K562 (cell line): ENCODE data around the gene IMP4. TPM values are rescaled to one million over a fixed set of nuclear protein-coding genes. Genes with fewer than 3 reads are reported as not detected.

ENCODE experiments used
- ATAC-seq: fragments of 200-7000 bp; cut with Tn5 transposase; 3 replicates; pipeline ENCODE4 v1.9.1; 2020; ENCODE audit warnings: moderate library complexity
- BruUV-seq: library from RNA; stranded (reverse); fragments of 400-500 nt; replicated peaks from 2 replicates; lab custom pipeline; 2021; lab: Mats Ljungman, UMichigan
- CTCF ChIA-PET: fragments of 300-600 bp; formaldehyde crosslinking; extraction: SDS; loops from one replicate; lab custom pipeline; 2021; ENCODE audit warnings: low intra/inter-chr PET ratio; lab: Yijun Ruan, JAX
- POLR2A ChIA-PET: fragments of 300-600, 350-650 bp; sonication (Branson Sonifier 250); formaldehyde crosslinking; extraction: SDS; loops from one replicate; lab custom pipeline; 2021; ENCODE audit warnings: antibody characterized with exemption, inconsistent platforms; lab: Yijun Ruan, JAX
- DNase-seq, 4 experiments: peaks; one replicate each; pipeline versions ENCODE4 v3.0.0 to v3.0.0-alpha.2; 2011 to 2018; ENCODE audit warnings: low spot score in 3 of 4, mixed read lengths in 3 of 4; ENCODE audit errors: extremely low read depth in 1 of 4
- FAIRE-seq: peaks from 2 replicates; lab custom pipeline; 2011; peaks lifted over from hg19 to GRCh38; lab: Jason Lieb, UNC
- H2AFZ ChIP-seq: 2 replicates; pipeline ENCODE4 v1.6.0; 2011; ENCODE audit warnings: low read depth, low read length, control low read depth, inconsistent platforms
- H3K27ac ChIP-seq: fragments of 200-600 bp; 3 replicates; pipeline ENCODE4 v1.8.0; 2011; ENCODE audit warnings: low read depth, mild to moderate bottlenecking, control low read depth, inconsistent platforms, low read length, moderate library complexity, mixed read lengths; ENCODE audit errors: extremely low read depth
- H3K27me3 ChIP-seq, 2 experiments: fragments of 300-600 bp in 1 of 2; 2 replicates in 1 of 2; 3 replicates in 1 of 2; pipeline versions ENCODE4 v1.6.0 to v1.8.0; 2011; ENCODE audit warnings: inconsistent platforms in 2 of 2, low read length in 2 of 2, mild to moderate bottlenecking in 1 of 2, mixed read lengths in 1 of 2, moderate library complexity in 1 of 2; ENCODE audit not compliant: control insufficient read depth in 2 of 2, insufficient read depth in 2 of 2
- H3K36me3 ChIP-seq: fragments of 300-600 bp; 3 replicates; pipeline ENCODE4 v1.8.0; 2011; ENCODE audit warnings: mild to moderate bottlenecking, low read length, inconsistent platforms; ENCODE audit not compliant: control insufficient read depth, insufficient read depth
- H3K4me1 ChIP-seq, 2 experiments: fragments of 200-600 bp in 1 of 2; replicated peaks in 1 of 2; 2 replicates in 1 of 2; 3 replicates in 1 of 2; pipeline versions ENCODE4 v1.5.1 to v1.8.0; 2011; ENCODE audit warnings: inconsistent platforms in 2 of 2, low read length in 2 of 2, mild to moderate bottlenecking in 1 of 2, mixed read lengths in 1 of 2, moderate library complexity in 1 of 2; ENCODE audit not compliant: control insufficient read depth in 2 of 2, insufficient read depth in 2 of 2
- H3K4me2 ChIP-seq: 2 replicates; pipeline ENCODE4 v1.6.1; 2011; ENCODE audit warnings: low read length, control low read depth, inconsistent platforms, mixed read lengths; ENCODE audit not compliant: insufficient read depth
- H3K4me3 ChIP-seq: fragments of 200-600 bp; sonication (generic), shearing (Covaris generic); 2 replicates; pipeline ENCODE4 v1.5.1; 2016; ENCODE audit warnings: control low read depth, inconsistent platforms
- H3K79me2 ChIP-seq: fragments of 200-600 bp; 3 replicates; pipeline ENCODE4 v1.8.0; 2011; ENCODE audit warnings: low read length, inconsistent platforms; ENCODE audit not compliant: control insufficient read depth, insufficient read depth
- H3K9ac ChIP-seq, 2 experiments: 2 replicates each; pipeline versions ENCODE4 v1.6.0 to v1.6.1; 2011; ENCODE audit warnings: low read depth in 2 of 2, low read length in 2 of 2, control low read depth in 1 of 2, inconsistent platforms in 1 of 2, mild to moderate bottlenecking in 1 of 2, mixed read lengths in 1 of 2; ENCODE audit not compliant: insufficient read depth in 1 of 2
- H3K9me1 ChIP-seq: one replicate; pipeline ENCODE4 v1.6.0; 2011; ENCODE audit warnings: inconsistent platforms, mild to moderate bottlenecking, low read length, moderate library complexity; ENCODE audit not compliant: control insufficient read depth, insufficient read depth
- H3K9me3 ChIP-seq: replicated peaks from 2 replicates; pipeline ENCODE4 v1.5.1; 2011; ENCODE audit warnings: low read depth, low read length, inconsistent platforms; ENCODE audit not compliant: control insufficient read depth, insufficient read depth
- H4K20me1 ChIP-seq: replicated peaks from 2 replicates; pipeline ENCODE4 v1.6.1; 2011; ENCODE audit warnings: low read length, inconsistent platforms, mixed read lengths; ENCODE audit not compliant: control insufficient read depth, insufficient read depth
- MLLT1 ChIP-seq, 2 experiments: fragments of 450-650 bp; IDR thresholded peaks; 2 replicates each; pipeline ENCODE4 v1.6.1; 2016
- SLC30A9 ChIP-seq: fragments of 250-450 bp; sonication (Bioruptor Pico); IDR thresholded peaks from 2 replicates; pipeline ENCODE4 v1.8.0; 2022; ENCODE audit warnings: mild to moderate bottlenecking, moderate library complexity
- ZNF316 ChIP-seq: fragments of 450-650 bp; IDR thresholded peaks from 2 replicates; pipeline ENCODE4 v1.6.1; 2016
- ZNF592 ChIP-seq: fragments of 450-650 bp; IDR thresholded peaks from 2 replicates; pipeline ENCODE4 v1.6.1; 2017; ENCODE audit warnings: antibody characterized with exemption, mild to moderate bottlenecking
- WGBS: fragments of 100-300 bp; shearing (Covaris generic); methylation state at CpG from one replicate; pipeline ENCODE4 v1.1.6; 2016; ENCODE audit warnings: low coverage, mixed read lengths; ENCODE audit not compliant: insufficient coverage; ENCODE audit errors: missing lambda C conversion rate; 5-methylcytosine and 5-hydroxymethylcytosine counted together
- in situ Hi-C: fragments of 300-500 bp; cut with MboI; formaldehyde crosslinking; loops from 4 replicates; pipeline ENCODE4 v1.15.0; 2018; ENCODE audit warnings: inconsistent platforms, mixed read lengths
- intact Hi-C: fragments of 100-400 bp; cut with micrococcal nuclease; formaldehyde crosslinking; loops from 2 replicates; pipeline ENCODE4 v1.14.2; 2022
- polyA plus RNA-seq, 8 experiments: library from polyadenylated mRNA; depleted of rRNA in 4 of 8; stranded (reverse) in 5 of 8; unstranded in 3 of 8; fragments of >200 nt; fragmentation: Nextera tagmentation in 2 of 8; fragmentation: Illumina TruSeq in 1 of 8; extraction: Ambion mirVana in 2 of 8; extraction: Trizol in 1 of 8; gene quantifications; 2 replicates each; pipeline versions ENCODE4 v1.2.1 to v1.2.3, GENCODE V29; 2011 to 2014; ENCODE audit warnings: inconsistent platforms in 1 of 8, missing spikeins in 1 of 8
- total RNA-seq, 7 experiments: library from RNA; depleted of rRNA in 6 of 7; stranded (reverse); fragments of >200 nt in 6 of 7; fragmentation: Illumina TruSeq in 2 of 7; extraction: Trizol in 2 of 7; gene quantifications; 2 replicates each; pipeline versions ENCODE4 v1.2.1 to v1.2.3, GENCODE V29; 2011 to 2021; ENCODE audit warnings: low replicate concordance in 1 of 7
- TF ChIP-seq, protein P1 (sequence below): sonication (generic); formaldehyde crosslinking; IDR thresholded peaks from 2 replicates; pipeline ENCODE4 v1.8.0; 2023; ENCODE audit warnings: missing genetic modification reagents, mild to moderate bottlenecking, borderline replicate concordance

IMP4 gene
- total and polyA plus RNA-seq, 9 of the 15 experiments (the other 6 are each of a cell fraction or from before 2014, with no cell fraction given): 35.4 to 209 (median 100.0) TPM

DNA sequence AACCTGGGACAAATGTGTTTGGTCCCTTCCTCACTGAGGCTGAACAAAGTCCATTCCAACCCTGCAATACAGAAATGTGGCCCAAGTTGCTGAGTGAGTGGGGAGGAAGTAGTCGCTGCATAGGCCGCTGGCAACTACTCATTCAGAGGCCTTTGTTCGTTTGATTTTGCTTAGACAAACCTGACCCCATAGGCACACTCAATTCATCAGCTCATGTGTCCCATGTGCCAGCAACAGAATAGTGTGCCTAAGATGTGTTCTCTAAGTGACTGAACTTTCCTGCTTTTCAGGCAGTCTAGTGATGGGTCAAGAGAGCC lies 36.2 kb downstream of the IMP4 start (continued):
- TF ChIP-seq ZNF592 (peak; percentile 34; the same call in 1 of the 2 replicates), ZNF316 (no peak)

- peaks cover 12% of the 10 kb centered on the region; the same call in 2 of the 3 replicates for H3K36me3 ChIP-seq
- H3K9me1 ChIP-seq: no peaks in the 10 kb centered on the region
- H3K27ac ChIP-seq: peak overlapping the region; percentile 81
- peak overlapping the region; percentile 69 for H2AFZ ChIP-seq
- CTCF ChIA-PET: no interaction called here
- H3K4me2 ChIP-seq: peak overlapping the region; percentile 72
- H3K9me3 ChIP-seq: peaks cover 2% of the 10 kb centered on the region; the same call in 1 of the 2 replicates
- WGBS: 33% methylated on average over 9 of the region's 11 CpGs
- ATAC-seq (peak; percentile 89), FAIRE-seq (peak; percentile 88), DNase-seq (peak; percentile 55 to 87 (median 72))
- H3K79me2 ChIP-seq: no peaks in the 10 kb centered on the region; the same call in 2 of the 3 replicates
- H3K9ac ChIP-seq: peak overlapping the region; percentile 46 to 81
- no TSS peak for BruUV-seq
- H3K27me3 ChIP-seq: no peaks in the 10 kb centered on the region
- no peaks in the 10 kb centered on the region for H4K20me1 ChIP-seq
- peaks cover 19 to 46% of the 10 kb centered on the region in 2 experiments for H3K4me1 ChIP-seq
- no peak overlapping the region for H3K4me3 ChIP-seq
- in situ Hi-C loops: loop anchor here (25.0 kb wide), 1 partner anchor 207 kb away; the partner anchor contains the start of gene CFC1
- POLR2A ChIA-PET: interaction anchor here (1.2 to 4.0 kb wide), 3 partner anchors 8 to 57 kb away, joined by 6 to 18 read pairs (median 9); partner anchors contain the start of gene PTPN18
- intact Hi-C loops: no loop called here
- no peak for TF ChIP-seq MLLT1 (IDR thresholded peaks at IDR 0.05)
- no peak for TF ChIP-seq SLC30A9 (CRISPR knock-in tag)
- TF ChIP-seq, protein P1, sequence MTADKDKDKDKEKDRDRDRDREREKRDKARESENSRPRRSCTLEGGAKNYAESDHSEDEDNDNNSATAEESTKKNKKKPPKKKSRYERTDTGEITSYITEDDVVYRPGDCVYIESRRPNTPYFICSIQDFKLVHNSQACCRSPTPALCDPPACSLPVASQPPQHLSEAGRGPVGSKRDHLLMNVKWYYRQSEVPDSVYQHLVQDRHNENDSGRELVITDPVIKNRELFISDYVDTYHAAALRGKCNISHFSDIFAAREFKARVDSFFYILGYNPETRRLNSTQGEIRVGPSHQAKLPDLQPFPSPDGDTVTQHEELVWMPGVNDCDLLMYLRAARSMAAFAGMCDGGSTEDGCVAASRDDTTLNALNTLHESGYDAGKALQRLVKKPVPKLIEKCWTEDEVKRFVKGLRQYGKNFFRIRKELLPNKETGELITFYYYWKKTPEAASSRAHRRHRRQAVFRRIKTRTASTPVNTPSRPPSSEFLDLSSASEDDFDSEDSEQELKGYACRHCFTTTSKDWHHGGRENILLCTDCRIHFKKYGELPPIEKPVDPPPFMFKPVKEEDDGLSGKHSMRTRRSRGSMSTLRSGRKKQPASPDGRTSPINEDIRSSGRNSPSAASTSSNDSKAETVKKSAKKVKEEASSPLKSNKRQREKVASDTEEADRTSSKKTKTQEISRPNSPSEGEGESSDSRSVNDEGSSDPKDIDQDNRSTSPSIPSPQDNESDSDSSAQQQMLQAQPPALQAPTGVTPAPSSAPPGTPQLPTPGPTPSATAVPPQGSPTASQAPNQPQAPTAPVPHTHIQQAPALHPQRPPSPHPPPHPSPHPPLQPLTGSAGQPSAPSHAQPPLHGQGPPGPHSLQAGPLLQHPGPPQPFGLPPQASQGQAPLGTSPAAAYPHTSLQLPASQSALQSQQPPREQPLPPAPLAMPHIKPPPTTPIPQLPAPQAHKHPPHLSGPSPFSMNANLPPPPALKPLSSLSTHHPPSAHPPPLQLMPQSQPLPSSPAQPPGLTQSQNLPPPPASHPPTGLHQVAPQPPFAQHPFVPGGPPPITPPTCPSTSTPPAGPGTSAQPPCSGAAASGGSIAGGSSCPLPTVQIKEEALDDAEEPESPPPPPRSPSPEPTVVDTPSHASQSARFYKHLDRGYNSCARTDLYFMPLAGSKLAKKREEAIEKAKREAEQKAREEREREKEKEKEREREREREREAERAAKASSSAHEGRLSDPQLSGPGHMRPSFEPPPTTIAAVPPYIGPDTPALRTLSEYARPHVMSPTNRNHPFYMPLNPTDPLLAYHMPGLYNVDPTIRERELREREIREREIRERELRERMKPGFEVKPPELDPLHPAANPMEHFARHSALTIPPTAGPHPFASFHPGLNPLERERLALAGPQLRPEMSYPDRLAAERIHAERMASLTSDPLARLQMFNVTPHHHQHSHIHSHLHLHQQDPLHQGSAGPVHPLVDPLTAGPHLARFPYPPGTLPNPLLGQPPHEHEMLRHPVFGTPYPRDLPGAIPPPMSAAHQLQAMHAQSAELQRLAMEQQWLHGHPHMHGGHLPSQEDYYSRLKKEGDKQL (CRISPR knock-in tag): no peak
Measured at GRCh38 chr2:130380096-130380934, 37.6 kb downstream of the IMP4 start.
